ENCODE data around the gene CACNA1A. TPM values are rescaled to one million over a fixed set of nuclear protein-coding genes. Genes with fewer than 3 reads are reported as not detected.

Gene CACNA1A
- polyA plus RNA-seq, 1 donor (not counting 4 experiments of a cell fraction or from before 2014, with no cell fraction given): not detected

DNA sequence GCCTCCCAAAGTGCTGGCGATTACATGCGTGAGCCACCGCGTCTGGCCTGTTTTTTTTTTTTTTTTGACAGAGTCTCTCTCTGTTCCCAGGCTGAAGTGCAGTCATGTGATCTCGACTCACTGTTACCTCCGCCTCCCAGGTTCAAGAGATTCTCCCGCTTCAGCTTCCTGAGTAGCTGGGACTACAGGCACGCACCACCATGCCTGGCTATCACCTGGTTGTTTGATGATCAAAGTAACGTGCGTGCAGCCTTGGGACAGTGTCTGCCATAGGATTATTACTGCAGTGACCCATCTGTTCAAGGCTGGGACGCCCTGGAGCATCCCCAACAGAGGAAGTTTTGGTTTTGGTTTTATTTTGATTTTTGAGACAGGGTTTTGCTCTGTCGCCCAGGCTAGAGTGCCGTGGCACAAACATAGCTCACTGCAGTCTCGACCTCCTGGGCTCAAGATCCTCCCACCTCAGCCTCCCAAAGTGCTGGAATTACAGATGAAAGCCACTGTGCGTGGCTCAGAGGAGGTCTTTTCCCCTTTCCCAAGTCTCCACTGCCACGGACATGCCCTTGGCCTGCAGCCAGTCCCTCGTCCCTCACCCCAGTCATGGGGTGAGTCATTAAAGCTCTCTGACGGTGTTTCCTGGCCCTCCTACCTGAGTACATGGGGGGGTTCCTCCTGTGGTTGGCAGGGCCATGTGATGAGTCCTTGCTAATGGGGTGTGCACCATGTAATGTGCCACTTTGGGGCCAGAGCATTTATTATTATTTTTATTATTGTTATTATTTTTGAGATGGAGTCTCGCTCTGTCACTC lies 290.5 kb downstream of the CACNA1A start:
- Histone ChIP-seq H3K4me3 (ENCODE audit: control insufficient read depth in 2 of 3, extremely low read depth in 1 of 3, insufficient read depth in 2 of 3, low read depth in 1 of 3, low read length in 3 of 3) (no peak overlapping the region), H4K20me1 (ENCODE audit: control insufficient read depth, extremely low read depth, insufficient read depth, low read length) (no peaks in the 10 kb centered on the region), H3K9me1 (ENCODE audit: control insufficient read depth, extremely low read depth, insufficient read depth, low read length) (no peaks in the 10 kb centered on the region), H3K4me2 (ENCODE audit: control insufficient read depth, extremely low read depth, insufficient read depth, low read depth, low read length) (no peak overlapping the region), H3K36me3 (ENCODE audit: control insufficient read depth in 2 of 2, extremely low read depth in 1 of 2, insufficient read depth in 2 of 2, low read length in 2 of 2) (no peaks in the 10 kb centered on the region), H3K27me3 (ENCODE audit: control insufficient read depth, extremely low read depth, insufficient read depth, low read length) (peaks cover 2% of the 10 kb centered on the region), H3K79me2 (ENCODE audit: control insufficient read depth, insufficient read depth, low read length) (no peaks in the 10 kb centered on the region), H3K9ac (ENCODE audit: control insufficient read depth, extremely low read depth, insufficient read depth, low read length) (no peak overlapping the region), H3K4me1 (ENCODE audit: control insufficient read depth, extremely low read depth, insufficient read depth, low read length) (no peaks in the 10 kb centered on the region), H3K27ac (ENCODE audit: control insufficient read depth, insufficient read depth, low read length) (no peak overlapping the region), H3K9me3 (ENCODE audit: control insufficient read depth, low read depth, low read length) (no peaks in the 10 kb centered on the region), H2AFZ (ENCODE audit: control insufficient read depth, low read length) (no peak overlapping the region)
- TF ChIP-seq, protein P1, sequence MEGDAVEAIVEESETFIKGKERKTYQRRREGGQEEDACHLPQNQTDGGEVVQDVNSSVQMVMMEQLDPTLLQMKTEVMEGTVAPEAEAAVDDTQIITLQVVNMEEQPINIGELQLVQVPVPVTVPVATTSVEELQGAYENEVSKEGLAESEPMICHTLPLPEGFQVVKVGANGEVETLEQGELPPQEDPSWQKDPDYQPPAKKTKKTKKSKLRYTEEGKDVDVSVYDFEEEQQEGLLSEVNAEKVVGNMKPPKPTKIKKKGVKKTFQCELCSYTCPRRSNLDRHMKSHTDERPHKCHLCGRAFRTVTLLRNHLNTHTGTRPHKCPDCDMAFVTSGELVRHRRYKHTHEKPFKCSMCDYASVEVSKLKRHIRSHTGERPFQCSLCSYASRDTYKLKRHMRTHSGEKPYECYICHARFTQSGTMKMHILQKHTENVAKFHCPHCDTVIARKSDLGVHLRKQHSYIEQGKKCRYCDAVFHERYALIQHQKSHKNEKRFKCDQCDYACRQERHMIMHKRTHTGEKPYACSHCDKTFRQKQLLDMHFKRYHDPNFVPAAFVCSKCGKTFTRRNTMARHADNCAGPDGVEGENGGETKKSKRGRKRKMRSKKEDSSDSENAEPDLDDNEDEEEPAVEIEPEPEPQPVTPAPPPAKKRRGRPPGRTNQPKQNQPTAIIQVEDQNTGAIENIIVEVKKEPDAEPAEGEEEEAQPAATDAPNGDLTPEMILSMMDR (optimal IDR thresholded peaks at IDR 0.05 in 1 of 3, IDR thresholded peaks at IDR 0.05 in 1 of 3, conservative IDR thresholded peaks at IDR 0.05 in 1 of 3; ENCODE audit: extremely low read depth in 1 of 3, insufficient read depth in 2 of 3, low read length in 3 of 3): no peak
- TF ChIP-seq EZH2 (IDR thresholded peaks at IDR 0.05; ENCODE audit: low read length): no peak
- no peak for DNase-seq (ENCODE audit: low read depth, low spot score)
- FAIRE-seq: no peak
- dilution Hi-C loops (cut with MboI; ENCODE audit: extremely low pct_ligation_motif_present, low sequenced_read_pairs): no loop called here

DNA sequence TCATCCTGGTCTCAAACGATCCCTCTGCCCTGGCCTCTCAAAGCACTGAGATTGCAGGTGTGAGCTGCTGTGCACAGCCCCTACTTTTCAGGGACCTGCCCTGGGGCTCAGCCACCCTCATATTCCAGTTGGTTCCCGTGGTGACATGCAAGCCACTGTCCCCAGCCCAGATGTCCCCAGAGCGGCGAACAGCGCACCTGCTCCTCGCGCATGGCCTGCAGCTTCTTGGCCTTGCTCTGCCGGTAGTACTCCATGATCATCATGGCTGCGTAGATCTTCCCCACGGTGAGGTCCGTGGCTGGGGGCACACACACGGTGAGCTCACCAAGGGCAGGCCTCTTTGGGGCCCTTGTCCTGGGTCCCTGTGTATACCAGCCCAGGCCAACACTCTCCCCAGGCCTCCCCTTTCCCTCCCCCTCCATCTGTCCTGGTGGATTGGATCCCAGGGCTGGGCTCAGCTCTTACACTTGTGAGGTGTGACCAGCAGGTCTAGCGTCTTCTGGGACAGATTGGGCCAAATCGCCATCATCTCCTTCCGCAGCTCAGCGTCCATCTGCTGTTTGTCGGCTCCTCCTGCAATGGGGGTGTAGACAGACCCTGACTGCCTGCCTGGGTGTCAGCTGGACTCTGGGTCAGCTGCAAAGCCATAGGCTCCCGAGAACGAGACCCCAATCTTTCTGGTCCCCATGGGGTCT lies 292.1 kb downstream of the CACNA1A start:
- DNase-seq (ENCODE audit: low read depth, low spot score) (no peak), FAIRE-seq (no peak)
- Histone ChIP-seq H3K9me3 (ENCODE audit: control insufficient read depth, low read depth, low read length) (no peaks in the 10 kb centered on the region), H3K27me3 (ENCODE audit: control insufficient read depth, extremely low read depth, insufficient read depth, low read length) (peaks cover 6% of the 10 kb centered on the region), H3K36me3 (ENCODE audit: control insufficient read depth in 2 of 2, extremely low read depth in 1 of 2, insufficient read depth in 2 of 2, low read length in 2 of 2) (no peaks in the 10 kb centered on the region), H4K20me1 (ENCODE audit: control insufficient read depth, extremely low read depth, insufficient read depth, low read length) (no peaks in the 10 kb centered on the region), H2AFZ (ENCODE audit: control insufficient read depth, low read length) (no peak overlapping the region), H3K27ac (ENCODE audit: control insufficient read depth, insufficient read depth, low read length) (no peak overlapping the region), H3K4me1 (ENCODE audit: control insufficient read depth, extremely low read depth, insufficient read depth, low read length) (no peaks in the 10 kb centered on the region), H3K9ac (ENCODE audit: control insufficient read depth, extremely low read depth, insufficient read depth, low read length) (no peak overlapping the region), H3K4me2 (ENCODE audit: control insufficient read depth, extremely low read depth, insufficient read depth, low read depth, low read length) (no peak overlapping the region), H3K9me1 (ENCODE audit: control insufficient read depth, extremely low read depth, insufficient read depth, low read length) (no peaks in the 10 kb centered on the region), H3K4me3 (ENCODE audit: control insufficient read depth in 2 of 3, extremely low read depth in 1 of 3, insufficient read depth in 2 of 3, low read depth in 1 of 3, low read length in 3 of 3) (no peak overlapping the region), H3K79me2 (ENCODE audit: control insufficient read depth, insufficient read depth, low read length) (no peaks in the 10 kb centered on the region)
- dilution Hi-C loops (cut with MboI; ENCODE audit: extremely low pct_ligation_motif_present, low sequenced_read_pairs): no loop called here
- no peak for TF ChIP-seq EZH2 (IDR thresholded peaks at IDR 0.05; ENCODE audit: low read length)
- TF ChIP-seq, protein P1 (optimal IDR thresholded peaks at IDR 0.05 in 1 of 3, IDR thresholded peaks at IDR 0.05 in 1 of 3, conservative IDR thresholded peaks at IDR 0.05 in 1 of 3; ENCODE audit: extremely low read depth in 1 of 3, insufficient read depth in 2 of 3, low read length in 3 of 3): no peak

Measured in keratinocyte (primary cell).